ENCODE measurements around the gene GPX7.

GPX7 gene

GRCh38 chr1:52636721-52637695 is 34.8 kb downstream of the GPX7 start:
- H3K9ac ChIP-seq (ENCODE audit: insufficient read length), result no peak overlapping the region
- no peak for DNase-seq (ENCODE audit: low read depth, low spot score)
- no peaks in the 10 kb centered on the region for H3K36me3 ChIP-seq (ENCODE audit: insufficient read depth, low read length)
- H3K9me3 ChIP-seq (ENCODE audit: low read depth, low read length), result no peaks in the 10 kb centered on the region
- no peak overlapping the region for H3K4me3 ChIP-seq
- H3K27ac ChIP-seq, result no peak overlapping the region
- TF ChIP-seq FOXP2 (optimal IDR thresholded peaks at IDR 0.05; ENCODE audit: control extremely low read depth, extremely low read length, insufficient read depth) (no peak), POLR2AphosphoS5 (IDR thresholded peaks at IDR 0.05; ENCODE audit: borderline replicate concordance, low read depth, low read length) (no peak), EZH2 (IDR thresholded peaks at IDR 0.05) (no peak)

GRCh38 chr1:52637946-52638345 is 35.8 kb downstream of the GPX7 start:
- Histone ChIP-seq H3K36me3 (ENCODE audit: insufficient read depth, low read length) (no peaks in the 10 kb centered on the region), H3K9ac (ENCODE audit: insufficient read length) (no peak overlapping the region), H3K27ac (no peak overlapping the region), H3K4me3 (no peak overlapping the region), H3K9me3 (ENCODE audit: low read depth, low read length) (no peaks in the 10 kb centered on the region)
- no peak for DNase-seq (ENCODE audit: low read depth, low spot score)
- TF ChIP-seq EZH2 (IDR thresholded peaks at IDR 0.05), result no peak
- no peak for TF ChIP-seq POLR2AphosphoS5 (IDR thresholded peaks at IDR 0.05; ENCODE audit: borderline replicate concordance, low read depth, low read length)
- no peak for TF ChIP-seq FOXP2 (optimal IDR thresholded peaks at IDR 0.05; ENCODE audit: control extremely low read depth, extremely low read length, insufficient read depth)

DNA sequence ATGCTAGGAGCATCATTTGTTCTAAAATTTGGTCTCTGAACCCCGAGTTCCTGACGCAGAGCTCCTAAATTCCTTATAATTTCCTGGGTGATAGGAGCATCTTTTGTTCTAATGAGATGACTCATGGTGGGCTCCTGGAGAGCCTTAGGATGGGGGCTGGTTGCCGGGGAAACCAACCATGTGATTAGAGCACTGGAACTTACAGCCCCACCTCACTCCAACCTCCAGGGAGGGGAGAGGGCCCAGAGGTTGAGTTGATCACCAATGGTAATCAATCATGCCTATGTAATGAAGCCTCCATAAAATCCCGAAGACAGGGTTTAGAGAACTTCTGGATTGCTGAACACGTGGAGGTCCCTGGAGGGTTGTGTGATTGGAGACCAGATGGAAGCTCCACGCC is 38.5 kb downstream of the GPX7 start:
- H3K27ac ChIP-seq, result no peak overlapping the region
- TF ChIP-seq POLR2AphosphoS5 (IDR thresholded peaks at IDR 0.05; ENCODE audit: borderline replicate concordance, low read depth, low read length) (no peak), EZH2 (IDR thresholded peaks at IDR 0.05) (no peak), FOXP2 (optimal IDR thresholded peaks at IDR 0.05; ENCODE audit: control extremely low read depth, extremely low read length, insufficient read depth) (no peak)
- DNase-seq (ENCODE audit: low read depth, low spot score), result no peak
- no peak overlapping the region for H3K4me3 ChIP-seq
- no peaks in the 10 kb centered on the region for H3K36me3 ChIP-seq (ENCODE audit: insufficient read depth, low read length)
- no peak overlapping the region for H3K9ac ChIP-seq (ENCODE audit: insufficient read length)
- H3K9me3 ChIP-seq (ENCODE audit: low read depth, low read length), result no peaks in the 10 kb centered on the region

DNA sequence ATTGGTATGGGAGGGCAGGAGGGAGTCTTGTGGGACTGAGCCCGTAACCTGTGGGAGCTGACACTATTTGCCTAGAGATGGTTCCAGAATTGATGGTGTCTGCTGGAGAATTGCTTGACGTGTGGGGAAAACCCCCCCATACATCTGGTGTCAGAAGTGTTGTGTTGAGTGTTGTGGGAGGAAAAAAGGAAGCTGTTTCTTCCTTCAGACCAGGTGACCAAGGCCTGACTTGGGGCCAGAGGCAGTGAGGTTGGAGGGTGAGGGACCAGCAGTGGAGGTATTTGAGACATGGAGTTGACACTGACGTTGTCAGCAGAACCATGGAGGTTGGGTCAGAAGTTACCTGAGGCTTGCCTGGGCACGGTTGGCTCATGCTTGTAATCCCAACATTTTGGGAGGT is 39.1 kb downstream of the GPX7 start:
- no peaks in the 10 kb centered on the region for H3K36me3 ChIP-seq (ENCODE audit: insufficient read depth, low read length)
- H3K4me3 ChIP-seq, result no peak overlapping the region
- TF ChIP-seq EZH2 (IDR thresholded peaks at IDR 0.05) (no peak), POLR2AphosphoS5 (IDR thresholded peaks at IDR 0.05; ENCODE audit: borderline replicate concordance, low read depth, low read length) (no peak), FOXP2 (optimal IDR thresholded peaks at IDR 0.05; ENCODE audit: control extremely low read depth, extremely low read length, insufficient read depth) (no peak)
- no peak overlapping the region for H3K27ac ChIP-seq
- DNase-seq (ENCODE audit: low read depth, low spot score), result no peak
- H3K9ac ChIP-seq (ENCODE audit: insufficient read length), result no peak overlapping the region
- H3K9me3 ChIP-seq (ENCODE audit: low read depth, low read length), result no peaks in the 10 kb centered on the region

GRCh38 chr1:52645261-52645660 is 43.1 kb downstream of the GPX7 start:
- Histone ChIP-seq H3K27ac (no peak overlapping the region), H3K4me3 (no peak overlapping the region), H3K36me3 (ENCODE audit: insufficient read depth, low read length) (no peaks in the 10 kb centered on the region), H3K9me3 (ENCODE audit: low read depth, low read length) (no peaks in the 10 kb centered on the region), H3K9ac (ENCODE audit: insufficient read length) (no peak overlapping the region)
- no peak for DNase-seq (ENCODE audit: low read depth, low spot score)
- TF ChIP-seq FOXP2 (optimal IDR thresholded peaks at IDR 0.05; ENCODE audit: control extremely low read depth, extremely low read length, insufficient read depth) (no peak), EZH2 (IDR thresholded peaks at IDR 0.05) (no peak), POLR2AphosphoS5 (IDR thresholded peaks at IDR 0.05; ENCODE audit: borderline replicate concordance, low read depth, low read length) (no peak)

GRCh38 chr1:52651904-52652303 is 49.7 kb downstream of the GPX7 start:
- no peak for TF ChIP-seq EZH2 (IDR thresholded peaks at IDR 0.05)
- no peak for TF ChIP-seq FOXP2 (optimal IDR thresholded peaks at IDR 0.05; ENCODE audit: control extremely low read depth, extremely low read length, insufficient read depth)
- no peak for TF ChIP-seq POLR2AphosphoS5 (IDR thresholded peaks at IDR 0.05; ENCODE audit: borderline replicate concordance, low read depth, low read length)
- no peaks in the 10 kb centered on the region for H3K36me3 ChIP-seq (ENCODE audit: insufficient read depth, low read length)
- no peaks in the 10 kb centered on the region for H3K9me3 ChIP-seq (ENCODE audit: low read depth, low read length)
- no peak overlapping the region for H3K4me3 ChIP-seq
- DNase-seq (ENCODE audit: low read depth, low spot score), result no peak
- no peak overlapping the region for H3K27ac ChIP-seq
- H3K9ac ChIP-seq (ENCODE audit: insufficient read length), result no peak overlapping the region

GRCh38 chr1:52653207-52653849 is 51.2 kb downstream of the GPX7 start:
- DNase-seq (ENCODE audit: low read depth, low spot score), result no peak
- H3K27ac ChIP-seq, result no peak overlapping the region
- TF ChIP-seq POLR2AphosphoS5 (IDR thresholded peaks at IDR 0.05; ENCODE audit: borderline replicate concordance, low read depth, low read length) (no peak), FOXP2 (optimal IDR thresholded peaks at IDR 0.05; ENCODE audit: control extremely low read depth, extremely low read length, insufficient read depth) (no peak), EZH2 (IDR thresholded peaks at IDR 0.05) (no peak)

GRCh38 chr1:52654063-52654462 is 51.9 kb downstream of the GPX7 start:
- Histone ChIP-seq H3K27ac (no peak overlapping the region), H3K9ac (ENCODE audit: insufficient read length) (no peak overlapping the region), H3K4me3 (no peak overlapping the region), H3K9me3 (ENCODE audit: low read depth, low read length) (no peaks in the 10 kb centered on the region), H3K36me3 (ENCODE audit: insufficient read depth, low read length) (no peaks in the 10 kb centered on the region)
- no peak for TF ChIP-seq EZH2 (IDR thresholded peaks at IDR 0.05)
- TF ChIP-seq POLR2AphosphoS5 (IDR thresholded peaks at IDR 0.05; ENCODE audit: borderline replicate concordance, low read depth, low read length), result no peak
- no peak for TF ChIP-seq FOXP2 (optimal IDR thresholded peaks at IDR 0.05; ENCODE audit: control extremely low read depth, extremely low read length, insufficient read depth)
- DNase-seq (ENCODE audit: low read depth, low spot score), result no peak

More at GRCh38 chr1:52653207-52653849, 51.2 kb downstream of the GPX7 start:
- H3K36me3 ChIP-seq (ENCODE audit: insufficient read depth, low read length), result no peaks in the 10 kb centered on the region
- no peaks in the 10 kb centered on the region for H3K9me3 ChIP-seq (ENCODE audit: low read depth, low read length)
- no peak overlapping the region for H3K9ac ChIP-seq (ENCODE audit: insufficient read length)
- H3K4me3 ChIP-seq, result no peak overlapping the region
